Epithelial cell of esophagus (primary cell): ENCODE measurements around the gene IQCM.

ENCODE experiments used
- DNase-seq: peaks from one replicate; pipeline ENCODE4 v3.0.0; 2010; ENCODE audit warnings: low read depth
- H3K4me3 ChIP-seq: 2 replicates; pipeline ENCODE4 v1.5.1; 2011; ENCODE audit warnings: mild to moderate bottlenecking, low read length, control low read depth
- CTCF ChIP-seq: IDR thresholded peaks from 2 replicates; pipeline ENCODE4 v1.5.1; 2011; ENCODE audit warnings: low read depth, mild to moderate bottlenecking, low read length, control low read depth, inconsistent platforms; ENCODE audit not compliant: insufficient read depth; ENCODE audit errors: missing control alignments

Gene IQCM

GRCh38 chr4:149584722-149585121 is 230.9 kb downstream of the IQCM start:
- no peak for TF ChIP-seq CTCF
- DNase-seq, result no peak
- H3K4me3 ChIP-seq, result no peak overlapping the region

- no peak overlapping the region for H3K4me3 ChIP-seq
- no peak for TF ChIP-seq CTCF
- peak; percentile 1 for DNase-seq
Observed at GRCh38 chr4:149574971-149575370, 240.7 kb downstream of the IQCM start.

GRCh38 chr4:149572716-149573115 is 242.9 kb downstream of the IQCM start:
- H3K4me3 ChIP-seq, result no peak overlapping the region
- no peak for TF ChIP-seq CTCF
- no peak for DNase-seq

- no peak for TF ChIP-seq CTCF
- H3K4me3 ChIP-seq, result no peak overlapping the region
- no peak for DNase-seq
Observed at GRCh38 chr4:149555799-149556198, 259.8 kb downstream of the IQCM start.

GRCh38 chr4:149555146-149555545 is 260.5 kb downstream of the IQCM start:
- H3K4me3 ChIP-seq, result no peak overlapping the region
- TF ChIP-seq CTCF, result no peak

GRCh38 chr4:149553959-149554520 is 261.6 kb downstream of the IQCM start:
- no peak for TF ChIP-seq CTCF
- no peak for DNase-seq
- H3K4me3 ChIP-seq, result no peak overlapping the region

More at GRCh38 chr4:149555146-149555545, 260.5 kb downstream of the IQCM start:
- DNase-seq, result peak; percentile 52

- no peak overlapping the region for H3K4me3 ChIP-seq
- TF ChIP-seq CTCF, result no peak
- DNase-seq, result no peak
Observed at GRCh38 chr4:149552601-149553000, 263.0 kb downstream of the IQCM start.
